Mesothelial cell of epicardium (in vitro differentiated cells): ENCODE data around the gene TMPRSS4. TPM values are rescaled to one million over a fixed set of nuclear protein-coding genes. Genes with fewer than 3 reads are reported as not detected.

Experiments
- DNase-seq, 2 experiments: peaks; one replicate each; pipeline ENCODE4 v3.0.0; 2021; ENCODE audit warnings: low spot score in 2 of 2; ENCODE audit not compliant: unreplicated experiment in 2 of 2
- H3K27ac Mint-ChIP-seq: 2 replicates; pipeline ENCODE4 v1.8.0; 2021; ENCODE audit warnings: mixed read lengths
- H3K27me3 Mint-ChIP-seq: 2 replicates; pipeline ENCODE4 v1.8.0; 2021; ENCODE audit warnings: low read depth, mixed read lengths
- H3K36me3 Mint-ChIP-seq: 2 replicates; pipeline ENCODE4 v1.8.0; 2021; ENCODE audit warnings: mixed read lengths
- H3K4me1 Mint-ChIP-seq: 2 replicates; pipeline ENCODE4 v1.8.0; 2021; ENCODE audit warnings: mixed read lengths
- H3K4me3 Mint-ChIP-seq: 2 replicates; pipeline ENCODE4 v1.8.0; 2021; ENCODE audit warnings: mild to moderate bottlenecking, moderate library complexity, mixed read lengths
- H3K9me3 Mint-ChIP-seq: 2 replicates; pipeline ENCODE4 v1.8.0; 2021; ENCODE audit warnings: mixed read lengths
- total RNA-seq: library from RNA; stranded (reverse); gene quantifications from 3 replicates; pipeline ENCODE4 v1.2.1, GENCODE V29; 2021
- TF ChIP-seq, protein P1 (sequence below): fragments of 200-600 bp; sonication (generic); IDR thresholded peaks from one replicate; pipeline ENCODE4 v1.5.0; 2021; ENCODE audit warnings: antibody characterized with exemption; ENCODE audit not compliant: unreplicated experiment

The TMPRSS4 gene, protein sequence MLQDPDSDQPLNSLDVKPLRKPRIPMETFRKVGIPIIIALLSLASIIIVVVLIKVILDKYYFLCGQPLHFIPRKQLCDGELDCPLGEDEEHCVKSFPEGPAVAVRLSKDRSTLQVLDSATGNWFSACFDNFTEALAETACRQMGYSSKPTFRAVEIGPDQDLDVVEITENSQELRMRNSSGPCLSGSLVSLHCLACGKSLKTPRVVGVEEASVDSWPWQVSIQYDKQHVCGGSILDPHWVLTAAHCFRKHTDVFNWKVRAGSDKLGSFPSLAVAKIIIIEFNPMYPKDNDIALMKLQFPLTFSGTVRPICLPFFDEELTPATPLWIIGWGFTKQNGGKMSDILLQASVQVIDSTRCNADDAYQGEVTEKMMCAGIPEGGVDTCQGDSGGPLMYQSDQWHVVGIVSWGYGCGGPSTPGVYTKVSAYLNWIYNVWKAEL
- total RNA-seq: 0.66 to 0.99 TPM (median 0.94 TPM) in 3 replicates

DNA sequence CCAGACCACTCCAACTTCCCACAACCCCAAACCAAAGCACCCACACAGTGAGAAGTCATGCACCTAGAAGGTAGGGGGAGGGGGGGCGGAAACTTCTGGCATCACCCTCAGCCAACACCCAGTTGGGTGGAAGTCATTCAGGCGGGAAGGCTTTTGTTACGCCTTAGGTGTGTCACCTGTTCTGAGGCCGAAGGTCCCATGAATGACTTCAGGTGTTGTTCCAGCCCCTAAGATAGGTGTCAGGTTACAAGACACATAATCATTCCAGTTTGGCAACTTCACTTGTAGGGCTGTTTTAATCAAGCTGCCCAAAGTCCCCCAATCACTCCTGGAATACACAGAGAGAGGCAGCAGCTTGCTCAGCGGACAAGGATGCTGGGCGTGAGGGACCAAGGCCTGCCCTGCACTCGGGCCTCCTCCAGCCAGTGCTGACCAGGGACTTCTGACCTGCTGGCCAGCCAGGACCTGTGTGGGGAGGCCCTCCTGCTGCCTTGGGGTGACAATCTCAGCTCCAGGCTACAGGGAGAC, at the start of gene TMPRSS4:
TMPRSS4 (plus strand) TSS at position 325 of the 528 bp plus-strand sequence. CDS start 225 bp downstream, outside the sequence.
- no peak within 1 kb of the TSS for H3K4me3 Mint-ChIP-seq
- TF ChIP-seq, protein P1, sequence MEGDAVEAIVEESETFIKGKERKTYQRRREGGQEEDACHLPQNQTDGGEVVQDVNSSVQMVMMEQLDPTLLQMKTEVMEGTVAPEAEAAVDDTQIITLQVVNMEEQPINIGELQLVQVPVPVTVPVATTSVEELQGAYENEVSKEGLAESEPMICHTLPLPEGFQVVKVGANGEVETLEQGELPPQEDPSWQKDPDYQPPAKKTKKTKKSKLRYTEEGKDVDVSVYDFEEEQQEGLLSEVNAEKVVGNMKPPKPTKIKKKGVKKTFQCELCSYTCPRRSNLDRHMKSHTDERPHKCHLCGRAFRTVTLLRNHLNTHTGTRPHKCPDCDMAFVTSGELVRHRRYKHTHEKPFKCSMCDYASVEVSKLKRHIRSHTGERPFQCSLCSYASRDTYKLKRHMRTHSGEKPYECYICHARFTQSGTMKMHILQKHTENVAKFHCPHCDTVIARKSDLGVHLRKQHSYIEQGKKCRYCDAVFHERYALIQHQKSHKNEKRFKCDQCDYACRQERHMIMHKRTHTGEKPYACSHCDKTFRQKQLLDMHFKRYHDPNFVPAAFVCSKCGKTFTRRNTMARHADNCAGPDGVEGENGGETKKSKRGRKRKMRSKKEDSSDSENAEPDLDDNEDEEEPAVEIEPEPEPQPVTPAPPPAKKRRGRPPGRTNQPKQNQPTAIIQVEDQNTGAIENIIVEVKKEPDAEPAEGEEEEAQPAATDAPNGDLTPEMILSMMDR: no peak
- peaks cover 23% of the 10 kb centered on the region for H3K4me1 Mint-ChIP-seq
- H3K27ac Mint-ChIP-seq: no peak within 1 kb of the TSS
- peaks cover 2% of the 10 kb centered on the region for H3K27me3 Mint-ChIP-seq
- H3K9me3 Mint-ChIP-seq: no peaks in the 10 kb centered on the region
- no peak for DNase-seq
- no peaks in the 10 kb centered on the region for H3K36me3 Mint-ChIP-seq

DNA sequence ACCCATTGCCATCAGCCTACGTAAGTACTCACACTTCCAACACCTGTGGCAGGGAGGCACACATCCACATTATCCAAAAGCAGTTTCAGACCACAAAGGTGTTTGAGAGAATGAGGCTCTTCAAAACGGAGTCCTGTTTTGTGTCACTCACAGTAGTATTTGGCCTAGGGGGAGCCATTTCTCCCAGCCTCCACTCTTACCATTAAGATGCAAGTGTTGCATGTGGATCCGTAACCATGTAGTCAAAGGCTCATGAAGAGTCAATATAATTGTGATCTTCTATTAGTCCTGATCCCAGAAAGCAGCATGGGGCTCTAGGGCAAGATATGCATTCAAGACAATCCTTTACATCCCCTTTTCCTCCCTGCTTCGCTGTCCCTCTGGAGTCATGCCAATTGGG, 49.2 kb upstream of the TMPRSS4 start:
- no peak for DNase-seq
- no peak overlapping the region for H3K27ac Mint-ChIP-seq
- no peaks in the 10 kb centered on the region for H3K4me1 Mint-ChIP-seq
- H3K27me3 Mint-ChIP-seq: peaks cover 50% of the 10 kb centered on the region
- TF ChIP-seq, protein P1: no peak
- no peak overlapping the region for H3K4me3 Mint-ChIP-seq
- no peaks in the 10 kb centered on the region for H3K36me3 Mint-ChIP-seq
- H3K9me3 Mint-ChIP-seq: peaks cover 9% of the 10 kb centered on the region

DNA sequence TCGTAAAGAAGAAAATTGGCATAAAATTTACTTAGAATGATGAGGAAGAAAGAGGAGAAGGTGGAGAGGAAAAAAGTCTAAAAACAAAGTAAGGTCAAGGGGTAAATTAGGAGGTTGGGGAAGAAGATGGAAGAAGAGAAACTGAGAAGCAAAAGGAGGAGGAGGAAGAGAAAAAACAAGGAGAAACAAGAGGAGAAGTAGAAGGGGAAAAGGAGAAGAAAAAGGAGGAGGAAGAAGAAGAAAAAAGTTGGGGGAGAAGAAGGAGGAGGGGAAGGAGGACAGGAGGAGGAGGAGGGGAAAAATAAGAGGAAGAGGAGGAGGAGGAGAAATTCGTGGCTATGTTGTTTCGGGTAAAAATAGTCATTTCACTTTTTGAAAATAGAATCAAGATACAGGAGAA, 48.3 kb upstream of the TMPRSS4 start:
- H3K27me3 Mint-ChIP-seq: peaks cover 55% of the 10 kb centered on the region
- no peaks in the 10 kb centered on the region for H3K36me3 Mint-ChIP-seq
- no peak for DNase-seq

DNA sequence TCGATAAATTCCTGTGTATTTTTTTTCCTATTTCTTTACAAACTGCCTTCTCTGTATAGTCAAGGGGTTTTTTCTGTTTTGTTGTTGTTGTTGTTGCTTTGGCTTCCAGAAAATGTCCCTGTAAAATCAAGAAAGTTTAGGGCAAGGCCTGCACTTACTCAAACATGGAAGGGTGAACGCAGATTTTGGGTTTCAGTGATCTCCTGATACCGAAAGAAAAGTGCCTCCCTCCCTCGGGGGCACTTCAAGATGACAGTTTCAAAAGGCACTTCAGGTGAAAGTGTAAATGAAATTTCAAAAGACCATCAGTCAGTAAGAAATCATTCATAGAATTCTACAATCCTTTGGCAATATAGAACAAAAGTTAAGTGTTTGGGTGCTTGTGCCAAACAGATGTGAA, 43.4 kb upstream of the TMPRSS4 start:
- Mint-ChIP-seq H3K27me3 (peaks cover 49% of the 10 kb centered on the region), H3K4me3 (no peak overlapping the region), H3K36me3 (no peaks in the 10 kb centered on the region), H3K9me3 (no peaks in the 10 kb centered on the region), H3K4me1 (no peaks in the 10 kb centered on the region), H3K27ac (no peak overlapping the region)
- no peak for DNase-seq
- TF ChIP-seq, protein P1: no peak

More for the DNA sequence above, 48.3 kb upstream of the TMPRSS4 start:
- TF ChIP-seq, protein P1: no peak
- Mint-ChIP-seq H3K4me3 (no peak overlapping the region), H3K9me3 (peaks cover 9% of the 10 kb centered on the region), H3K4me1 (no peaks in the 10 kb centered on the region), H3K27ac (no peak overlapping the region)

DNA sequence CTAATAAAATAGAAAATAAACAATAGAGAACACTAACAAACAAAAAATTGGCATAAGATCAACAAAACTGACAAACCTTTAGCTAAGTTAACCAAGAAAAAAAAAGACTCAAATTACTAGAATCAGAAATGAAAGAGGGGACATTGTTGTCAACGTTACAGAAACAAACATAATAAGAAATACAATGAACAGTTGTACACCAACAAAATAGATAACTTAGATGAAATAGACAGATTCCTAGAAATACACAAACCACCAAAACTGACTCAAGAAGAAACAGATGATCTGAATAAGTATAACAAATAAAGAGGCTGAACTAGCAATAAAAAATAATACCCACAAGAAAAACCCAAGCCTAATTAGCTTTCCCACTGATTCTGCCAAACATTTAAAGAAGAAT, 34.7 kb upstream of the TMPRSS4 start:
- TF ChIP-seq, protein P1: no peak
- Mint-ChIP-seq H3K27me3 (peaks cover 26% of the 10 kb centered on the region), H3K9me3 (peaks cover 3% of the 10 kb centered on the region), H3K4me1 (peaks cover 19% of the 10 kb centered on the region), H3K36me3 (no peaks in the 10 kb centered on the region), H3K27ac (no peak overlapping the region), H3K4me3 (no peak overlapping the region)
- no peak for DNase-seq
